Rectal smooth muscle tissue (tissue), 1 donor: ENCODE data around the gene PDE3A.
"Not testable (repeated sequence)": the region's sequence is repeated elsewhere in the genome, so short reads cannot be mapped to it uniquely, and the experiment has no call there.

Experiments
- H3K27ac ChIP-seq: one replicate; pipeline ENCODE4 v1.7.0; 2013; ENCODE audit warnings: low read depth, low read length, inconsistent platforms
- H3K27me3 ChIP-seq: one replicate; pipeline ENCODE4 v1.7.0; 2013; ENCODE audit warnings: low read length; ENCODE audit not compliant: control insufficient read depth, insufficient read depth
- H3K36me3 ChIP-seq: one replicate; pipeline ENCODE4 v1.7.0; 2013; ENCODE audit warnings: low read length; ENCODE audit not compliant: control insufficient read depth, insufficient read depth
- H3K4me1 ChIP-seq: one replicate; pipeline ENCODE4 v1.7.0; 2013; ENCODE audit warnings: low read length; ENCODE audit not compliant: control insufficient read depth, insufficient read depth
- H3K4me3 ChIP-seq: one replicate; pipeline ENCODE4 v1.7.0; 2013; ENCODE audit warnings: low read length
- H3K9ac ChIP-seq: one replicate; pipeline ENCODE4 v1.7.0; 2013; ENCODE audit warnings: low read length

Gene PDE3A

GRCh38 chr12:20549108-20549719 is 180.9 kb downstream of the PDE3A start:
- no peak overlapping the region for H3K9ac ChIP-seq
- no peaks in the 10 kb centered on the region for H3K36me3 ChIP-seq
- no peak overlapping the region for H3K27ac ChIP-seq
- no peaks in the 10 kb centered on the region for H3K27me3 ChIP-seq
- H3K4me3 ChIP-seq = no peak overlapping the region
- H3K4me1 ChIP-seq = peaks cover 3% of the 10 kb centered on the region

- not testable (repeated sequence) for H3K27me3 ChIP-seq, H3K9ac ChIP-seq, H3K4me1 ChIP-seq, H3K36me3 ChIP-seq, H3K4me3 ChIP-seq, H3K27ac ChIP-seq
These were observed 183.6 kb downstream of the PDE3A start for GRCh38 chr12:20551742-20552442.

- H3K36me3 ChIP-seq, H3K4me3 ChIP-seq, H3K4me1 ChIP-seq, H3K9ac ChIP-seq, H3K27me3 ChIP-seq, H3K27ac ChIP-seq: not testable (repeated sequence)
These were observed 184.2 kb downstream of the PDE3A start for GRCh38 chr12:20552586-20552985.

GRCh38 chr12:20555015-20555414 is 186.7 kb downstream of the PDE3A start:
- Histone ChIP-seq H3K9ac (no peak overlapping the region), H3K4me1 (peaks cover 2% of the 10 kb centered on the region), H3K27ac (no peak overlapping the region), H3K36me3 (no peaks in the 10 kb centered on the region), H3K27me3 (no peaks in the 10 kb centered on the region), H3K4me3 (no peak overlapping the region)

GRCh38 chr12:20555771-20556170 is 187.4 kb downstream of the PDE3A start:
- Histone ChIP-seq H3K4me3 (no peak overlapping the region), H3K27ac (no peak overlapping the region), H3K9ac (no peak overlapping the region), H3K36me3 (no peaks in the 10 kb centered on the region), H3K27me3 (no peaks in the 10 kb centered on the region), H3K4me1 (peaks cover 2% of the 10 kb centered on the region)

- Histone ChIP-seq H3K27ac (no peak overlapping the region), H3K27me3 (no peaks in the 10 kb centered on the region), H3K4me1 (peaks cover 2% of the 10 kb centered on the region), H3K36me3 (no peaks in the 10 kb centered on the region), H3K4me3 (no peak overlapping the region), H3K9ac (no peak overlapping the region)
These were observed 188.8 kb downstream of the PDE3A start for GRCh38 chr12:20557096-20557495.

- peaks cover 2% of the 10 kb centered on the region for H3K4me1 ChIP-seq
- H3K9ac ChIP-seq = no peak overlapping the region
- no peaks in the 10 kb centered on the region for H3K27me3 ChIP-seq
- H3K27ac ChIP-seq = no peak overlapping the region
- H3K36me3 ChIP-seq = no peaks in the 10 kb centered on the region
- no peak overlapping the region for H3K4me3 ChIP-seq
These were observed 192.6 kb downstream of the PDE3A start for GRCh38 chr12:20560935-20561334.

GRCh38 chr12:20561871-20562270 is 193.5 kb downstream of the PDE3A start:
- Histone ChIP-seq H3K9ac (no peak overlapping the region), H3K4me1 (no peaks in the 10 kb centered on the region)

GRCh38 chr12:20567413-20567812 is 199.1 kb downstream of the PDE3A start:
- peaks cover 4% of the 10 kb centered on the region for H3K4me1 ChIP-seq
- H3K4me3 ChIP-seq = no peak overlapping the region
- no peaks in the 10 kb centered on the region for H3K27me3 ChIP-seq
- no peaks in the 10 kb centered on the region for H3K36me3 ChIP-seq
- no peak overlapping the region for H3K27ac ChIP-seq
- no peak overlapping the region for H3K9ac ChIP-seq

More at GRCh38 chr12:20561871-20562270, 193.5 kb downstream of the PDE3A start:
- no peak overlapping the region for H3K27ac ChIP-seq
- H3K27me3 ChIP-seq = no peaks in the 10 kb centered on the region
- H3K4me3 ChIP-seq = no peak overlapping the region
- H3K36me3 ChIP-seq = no peaks in the 10 kb centered on the region

GRCh38 chr12:20572451-20572850 is 204.1 kb downstream of the PDE3A start:
- peaks cover 7% of the 10 kb centered on the region for H3K4me1 ChIP-seq
- H3K9ac ChIP-seq = no peak overlapping the region
- no peaks in the 10 kb centered on the region for H3K27me3 ChIP-seq
- H3K4me3 ChIP-seq = no peak overlapping the region
- H3K27ac ChIP-seq = no peak overlapping the region
- no peaks in the 10 kb centered on the region for H3K36me3 ChIP-seq

GRCh38 chr12:20576528-20576927 is 208.2 kb downstream of the PDE3A start:
- Histone ChIP-seq H3K27me3 (no peaks in the 10 kb centered on the region), H3K4me1 (peaks cover 13% of the 10 kb centered on the region), H3K9ac (no peak overlapping the region), H3K36me3 (no peaks in the 10 kb centered on the region), H3K27ac (no peak overlapping the region), H3K4me3 (no peak overlapping the region)

- Histone ChIP-seq H3K4me3 (no peak overlapping the region), H3K27ac (peak overlapping the region; percentile 62), H3K4me1 (peaks cover 13% of the 10 kb centered on the region), H3K9ac (no peak overlapping the region), H3K27me3 (no peaks in the 10 kb centered on the region), H3K36me3 (no peaks in the 10 kb centered on the region)
These were observed 208.7 kb downstream of the PDE3A start for GRCh38 chr12:20577054-20577453.

GRCh38 chr12:20578142-20578541 is 209.8 kb downstream of the PDE3A start:
- Histone ChIP-seq H3K9ac (no peak overlapping the region), H3K27ac (peak overlapping the region; percentile 62), H3K4me3 (no peak overlapping the region), H3K4me1 (peaks cover 13% of the 10 kb centered on the region), H3K27me3 (no peaks in the 10 kb centered on the region), H3K36me3 (no peaks in the 10 kb centered on the region)
